Suprapubic skin (tissue), 4 donors: ENCODE results near the gene ENDOD1.

Experiments
- POLR2A ChIP-seq, 2 donors: fragments of 450-650 bp; IDR thresholded peaks; one replicate each; pipeline ENCODE4 v1.6.1; 2017; ENCODE audit warnings: antibody characterized with exemption in 2 of 2, mild to moderate bottlenecking in 2 of 2, moderate library complexity in 2 of 2
- POLR2AphosphoS5 ChIP-seq, 3 donors: sonication (generic); formaldehyde crosslinking; IDR thresholded peaks; one replicate each; pipeline ENCODE4 v1.6.1; 2017; ENCODE audit warnings: antibody characterized with exemption in 3 of 3

DNA sequence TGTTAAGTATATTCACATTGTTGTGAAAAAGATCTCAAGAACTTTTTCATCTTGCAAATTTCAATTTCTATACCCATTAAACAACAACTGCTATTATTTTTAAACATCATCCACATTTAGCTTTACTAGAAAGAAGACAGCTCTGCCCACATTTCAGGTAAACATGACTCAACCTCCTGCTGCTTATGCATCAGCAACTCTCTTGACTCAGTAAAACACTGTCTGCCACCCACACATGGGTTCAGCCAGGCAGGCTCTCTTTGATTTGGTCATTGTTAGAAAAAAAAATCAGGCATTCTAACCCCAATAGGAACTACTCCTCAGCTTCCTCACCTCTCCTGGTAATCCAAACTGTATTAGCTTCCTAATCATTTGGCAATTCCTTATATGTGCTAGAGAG, 5.1 kb upstream of the ENDOD1 start:
- no peak for TF ChIP-seq POLR2A (IDR thresholded peaks at IDR 0.05)
- TF ChIP-seq POLR2AphosphoS5 (IDR thresholded peaks at IDR 0.05), result no peak
